ENCODE data around the gene CDKN1C. TPM values are rescaled to one million over a fixed set of nuclear protein-coding genes. Genes with fewer than 3 reads are reported as not detected.

Gene CDKN1C
- polyA plus RNA-seq, 1 of the 3 experiments (the other 2 are of a cell fraction), result 1.6 TPM

GRCh38 chr11:2882396-2883110, 3.0 kb downstream of the CDKN1C start:
- Histone ChIP-seq H3K27ac (ENCODE audit: low read depth in 2 of 2, low read length in 1 of 2) (no peak overlapping the region), H3K9ac (no peak overlapping the region), H4K20me1 (ENCODE audit: insufficient read depth) (no peaks in the 10 kb centered on the region), H3K9me3 (no peaks in the 10 kb centered on the region), H3K4me3 (ENCODE audit: low read depth in 2 of 2, low read length in 1 of 2) (no peak overlapping the region; a peak in 1 of 4 replicates), H2AFZ (ENCODE audit: low read depth) (no peak overlapping the region), H3K9me2 (no peaks in the 10 kb centered on the region), H3K4me2 (no peak overlapping the region), H3K4me1 (ENCODE audit: control insufficient read depth in 1 of 2, insufficient read depth in 2 of 2, low read depth in 1 of 2, low read length in 1 of 2) (peaks cover 3 to 38% of the 10 kb centered on the region in 2 experiments; a peak in 1 of 4 replicates), H3K79me2 (ENCODE audit: insufficient read depth) (no peaks in the 10 kb centered on the region), H3K27me3 (ENCODE audit: insufficient read depth) (no peaks in the 10 kb centered on the region), H3K36me3 (replicated peaks in 1 of 2; ENCODE audit: control insufficient read depth in 1 of 2, insufficient read depth in 2 of 2, low read length in 1 of 2) (no peaks in the 10 kb centered on the region), H3F3A (replicated peaks; ENCODE audit: insufficient read depth) (peaks cover 3% of the 10 kb centered on the region)
- ChIA-PET CTCF (interaction anchor here (0.9 to 16.8 kb wide), 3 partner anchors 79 to 345 kb away, joined by 3 to 1016 read pairs (median 4); no protein-coding TSS in a partner anchor), POLR2A (interaction anchor here (0.7 to 4.6 kb wide), 2 partner anchors 104 to 153 kb away, joined by 3 to 25 read pairs; no protein-coding TSS in a partner anchor)
- WGBS (ENCODE audit: low lambda C conversion rate), result 81% methylated on average over 8 of the region's 11 CpGs
- TF ChIP-seq RXRA (IDR thresholded peaks at IDR 0.05; ENCODE audit: borderline replicate concordance, low read depth), result no peak
- TF ChIP-seq TAF1 (IDR thresholded peaks at IDR 0.05; ENCODE audit: borderline replicate concordance, low read depth, low read length), result no peak
- TF ChIP-seq, protein P1, sequence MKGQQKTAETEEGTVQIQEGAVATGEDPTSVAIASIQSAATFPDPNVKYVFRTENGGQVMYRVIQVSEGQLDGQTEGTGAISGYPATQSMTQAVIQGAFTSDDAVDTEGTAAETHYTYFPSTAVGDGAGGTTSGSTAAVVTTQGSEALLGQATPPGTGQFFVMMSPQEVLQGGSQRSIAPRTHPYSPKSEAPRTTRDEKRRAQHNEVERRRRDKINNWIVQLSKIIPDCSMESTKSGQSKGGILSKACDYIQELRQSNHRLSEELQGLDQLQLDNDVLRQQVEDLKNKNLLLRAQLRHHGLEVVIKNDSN (IDR thresholded peaks at IDR 0.05; ENCODE audit: borderline replicate concordance, low read depth), result no peak
- TF ChIP-seq CHD2 (IDR thresholded peaks at IDR 0.05; ENCODE audit: low read length, partially characterized antibody), result no peak
- TF ChIP-seq, protein P2, sequence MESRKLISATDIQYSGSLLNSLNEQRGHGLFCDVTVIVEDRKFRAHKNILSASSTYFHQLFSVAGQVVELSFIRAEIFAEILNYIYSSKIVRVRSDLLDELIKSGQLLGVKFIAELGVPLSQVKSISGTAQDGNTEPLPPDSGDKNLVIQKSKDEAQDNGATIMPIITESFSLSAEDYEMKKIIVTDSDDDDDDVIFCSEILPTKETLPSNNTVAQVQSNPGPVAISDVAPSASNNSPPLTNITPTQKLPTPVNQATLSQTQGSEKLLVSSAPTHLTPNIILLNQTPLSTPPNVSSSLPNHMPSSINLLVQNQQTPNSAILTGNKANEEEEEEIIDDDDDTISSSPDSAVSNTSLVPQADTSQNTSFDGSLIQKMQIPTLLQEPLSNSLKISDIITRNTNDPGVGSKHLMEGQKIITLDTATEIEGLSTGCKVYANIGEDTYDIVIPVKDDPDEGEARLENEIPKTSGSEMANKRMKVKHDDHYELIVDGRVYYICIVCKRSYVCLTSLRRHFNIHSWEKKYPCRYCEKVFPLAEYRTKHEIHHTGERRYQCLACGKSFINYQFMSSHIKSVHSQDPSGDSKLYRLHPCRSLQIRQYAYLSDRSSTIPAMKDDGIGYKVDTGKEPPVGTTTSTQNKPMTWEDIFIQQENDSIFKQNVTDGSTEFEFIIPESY (IDR thresholded peaks at IDR 0.05; ENCODE audit: borderline replicate concordance, low read depth), result no peak
- TF ChIP-seq, protein P3, sequence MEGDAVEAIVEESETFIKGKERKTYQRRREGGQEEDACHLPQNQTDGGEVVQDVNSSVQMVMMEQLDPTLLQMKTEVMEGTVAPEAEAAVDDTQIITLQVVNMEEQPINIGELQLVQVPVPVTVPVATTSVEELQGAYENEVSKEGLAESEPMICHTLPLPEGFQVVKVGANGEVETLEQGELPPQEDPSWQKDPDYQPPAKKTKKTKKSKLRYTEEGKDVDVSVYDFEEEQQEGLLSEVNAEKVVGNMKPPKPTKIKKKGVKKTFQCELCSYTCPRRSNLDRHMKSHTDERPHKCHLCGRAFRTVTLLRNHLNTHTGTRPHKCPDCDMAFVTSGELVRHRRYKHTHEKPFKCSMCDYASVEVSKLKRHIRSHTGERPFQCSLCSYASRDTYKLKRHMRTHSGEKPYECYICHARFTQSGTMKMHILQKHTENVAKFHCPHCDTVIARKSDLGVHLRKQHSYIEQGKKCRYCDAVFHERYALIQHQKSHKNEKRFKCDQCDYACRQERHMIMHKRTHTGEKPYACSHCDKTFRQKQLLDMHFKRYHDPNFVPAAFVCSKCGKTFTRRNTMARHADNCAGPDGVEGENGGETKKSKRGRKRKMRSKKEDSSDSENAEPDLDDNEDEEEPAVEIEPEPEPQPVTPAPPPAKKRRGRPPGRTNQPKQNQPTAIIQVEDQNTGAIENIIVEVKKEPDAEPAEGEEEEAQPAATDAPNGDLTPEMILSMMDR (IDR thresholded peaks at IDR 0.05), result no peak
- TF ChIP-seq GABPA (IDR thresholded peaks at IDR 0.05; ENCODE audit: low read depth), result no peak
- TF ChIP-seq FOXJ3 (CRISPR knock-in tag; IDR thresholded peaks at IDR 0.05), result no peak
- no peak for TF ChIP-seq FOSL2 (IDR thresholded peaks at IDR 0.05; ENCODE audit: borderline replicate concordance, low read depth)
- TF ChIP-seq TEAD4 (IDR thresholded peaks at IDR 0.05; ENCODE audit: borderline replicate concordance, insufficient read depth), result no peak
- TF ChIP-seq POLR2AphosphoS5 (IDR thresholded peaks at IDR 0.05; ENCODE audit: low read depth, low read length), result no peak
- no peak for TF ChIP-seq NRF1 (IDR thresholded peaks at IDR 0.05; ENCODE audit: low read depth, low read length)
- TF ChIP-seq, protein P4, sequence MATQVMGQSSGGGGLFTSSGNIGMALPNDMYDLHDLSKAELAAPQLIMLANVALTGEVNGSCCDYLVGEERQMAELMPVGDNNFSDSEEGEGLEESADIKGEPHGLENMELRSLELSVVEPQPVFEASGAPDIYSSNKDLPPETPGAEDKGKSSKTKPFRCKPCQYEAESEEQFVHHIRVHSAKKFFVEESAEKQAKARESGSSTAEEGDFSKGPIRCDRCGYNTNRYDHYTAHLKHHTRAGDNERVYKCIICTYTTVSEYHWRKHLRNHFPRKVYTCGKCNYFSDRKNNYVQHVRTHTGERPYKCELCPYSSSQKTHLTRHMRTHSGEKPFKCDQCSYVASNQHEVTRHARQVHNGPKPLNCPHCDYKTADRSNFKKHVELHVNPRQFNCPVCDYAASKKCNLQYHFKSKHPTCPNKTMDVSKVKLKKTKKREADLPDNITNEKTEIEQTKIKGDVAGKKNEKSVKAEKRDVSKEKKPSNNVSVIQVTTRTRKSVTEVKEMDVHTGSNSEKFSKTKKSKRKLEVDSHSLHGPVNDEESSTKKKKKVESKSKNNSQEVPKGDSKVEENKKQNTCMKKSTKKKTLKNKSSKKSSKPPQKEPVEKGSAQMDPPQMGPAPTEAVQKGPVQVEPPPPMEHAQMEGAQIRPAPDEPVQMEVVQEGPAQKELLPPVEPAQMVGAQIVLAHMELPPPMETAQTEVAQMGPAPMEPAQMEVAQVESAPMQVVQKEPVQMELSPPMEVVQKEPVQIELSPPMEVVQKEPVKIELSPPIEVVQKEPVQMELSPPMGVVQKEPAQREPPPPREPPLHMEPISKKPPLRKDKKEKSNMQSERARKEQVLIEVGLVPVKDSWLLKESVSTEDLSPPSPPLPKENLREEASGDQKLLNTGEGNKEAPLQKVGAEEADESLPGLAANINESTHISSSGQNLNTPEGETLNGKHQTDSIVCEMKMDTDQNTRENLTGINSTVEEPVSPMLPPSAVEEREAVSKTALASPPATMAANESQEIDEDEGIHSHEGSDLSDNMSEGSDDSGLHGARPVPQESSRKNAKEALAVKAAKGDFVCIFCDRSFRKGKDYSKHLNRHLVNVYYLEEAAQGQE (IDR thresholded peaks at IDR 0.05; ENCODE audit: low read depth, low read length), result no peak
- DNase-seq, result no peak

All from SK-N-SH (cell line).